Measurements from ENCODE around the gene NELL2. TPM values are rescaled to one million over a fixed set of nuclear protein-coding genes. Genes with fewer than 3 reads are reported as not detected.

Gene NELL2
- total and polyA plus RNA-seq, 10 of the 15 experiments (the other 5 are each of a cell fraction or from before 2014, with no cell fraction given) = 0.27 to 2.3 (median 0.76) TPM

DNA sequence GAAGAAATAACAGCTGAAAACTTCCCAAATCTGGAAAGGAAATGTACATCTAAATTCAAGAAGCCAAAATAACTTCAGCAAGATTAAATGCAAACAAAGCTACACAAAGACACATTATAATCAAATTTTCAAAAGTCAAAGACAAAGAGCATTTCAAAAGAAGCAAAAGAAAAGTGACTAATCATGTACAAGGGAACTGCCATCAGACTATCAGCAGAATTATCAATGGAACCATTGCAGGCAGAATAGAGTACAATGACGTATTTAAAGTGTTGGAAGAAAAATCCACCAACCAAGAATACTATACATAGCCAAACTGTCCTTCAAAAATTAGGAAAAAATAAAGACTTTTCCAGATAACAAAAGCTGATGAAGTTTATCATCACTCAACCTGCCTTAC, 147.5 kb downstream of the NELL2 start (continued):
- TF ChIP-seq FOS (IDR thresholded peaks at IDR 0.05; ENCODE audit: borderline replicate concordance, extremely low read depth, insufficient read length) (no peak), KDM1A (IDR thresholded peaks at IDR 0.05; ENCODE audit: borderline replicate concordance) (no peak)

DNA sequence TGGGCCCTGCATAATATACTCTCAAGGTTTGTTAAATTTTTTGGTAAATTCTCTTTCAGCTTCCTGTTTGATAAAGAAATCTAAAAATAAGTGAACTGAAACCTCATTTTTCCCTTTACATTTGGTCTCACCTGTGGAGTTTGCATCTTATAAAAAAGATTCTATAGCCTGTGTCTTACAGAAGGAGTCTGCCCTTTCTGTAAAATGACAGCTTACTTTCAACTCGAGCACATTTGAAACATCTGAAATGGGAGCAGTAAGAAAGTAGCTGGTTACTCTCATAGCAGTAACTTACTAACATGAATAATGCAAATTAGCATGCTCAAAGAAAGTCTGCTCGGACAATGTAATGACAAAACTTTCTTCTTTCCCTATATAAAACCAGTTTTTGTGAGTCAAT, 155.8 kb downstream of the NELL2 start:
- RAD21 ChIA-PET (ENCODE audit: unreplicated experiment) = no interaction called here
- intact Hi-C loops (cut with micrococcal nuclease; ENCODE audit: unreplicated experiment) (no loop called here), in situ Hi-C loops (cut with MboI) (no loop called here)
- DNase-seq (ENCODE audit: low read depth, low spot score) = no peak
- Histone ChIP-seq H3K27me3 (replicated peaks in 1 of 2; ENCODE audit: control insufficient read depth in 2 of 2, insufficient read depth in 2 of 2, low read length in 1 of 2) (no peaks in the 10 kb centered on the region), H4K20me1 (ENCODE audit: control insufficient read depth, insufficient read depth) (no peaks in the 10 kb centered on the region), H3K4me3 (no peak overlapping the region), H3K9ac (ENCODE audit: control insufficient read depth, insufficient read depth, low read length) (no peak overlapping the region), H3K4me2 (ENCODE audit: control insufficient read depth, insufficient read depth) (no peak overlapping the region), H3K9me3 (replicated peaks; ENCODE audit: control insufficient read depth, insufficient read depth, low read length) (no peaks in the 10 kb centered on the region), H2AFZ (ENCODE audit: control insufficient read depth, low read depth, low read length) (no peak overlapping the region), H3K79me2 (ENCODE audit: control insufficient read depth, insufficient read depth, low read length) (no peaks in the 10 kb centered on the region), H3K36me3 (ENCODE audit: control insufficient read depth in 2 of 2, insufficient read depth in 2 of 2, low read length in 1 of 2) (no peaks in the 10 kb centered on the region), H3K27ac (ENCODE audit: control insufficient read depth, insufficient read depth) (no peak overlapping the region), H3K4me1 (ENCODE audit: control insufficient read depth, insufficient read depth, low read length) (no peaks in the 10 kb centered on the region)
- TF ChIP-seq SPI1 (IDR thresholded peaks at IDR 0.05; ENCODE audit: borderline replicate concordance, insufficient read depth, low read depth, low read length) (no peak), SMARCA5 (IDR thresholded peaks at IDR 0.05) (no peak), CBX5 (IDR thresholded peaks at IDR 0.05; ENCODE audit: low read depth) (no peak)
- no peak for ATAC-seq
- no TSS peak for BruUV-seq (replicated peaks)
- CTCF ChIA-PET = interaction anchor here (0.6 kb wide), 1 partner anchor 341 kb away, joined by 3 read pairs; no protein-coding TSS in a partner anchor
- SMC1A ChIA-PET (ENCODE audit: uncharacterized antibody, unreplicated experiment) = interaction anchor here (1.4 kb wide), 1 partner anchor 32 kb away, joined by 4 read pairs; no protein-coding TSS in a partner anchor
- POLR2A ChIA-PET = no interaction called here
- WGBS (ENCODE audit: insufficient coverage, insufficient replicate concordance, low lambda C conversion rate, missing lambda C conversion rate) = 0% methylated on average over 2 of the region's 2 CpGs
- FAIRE-seq = no peak

DNA sequence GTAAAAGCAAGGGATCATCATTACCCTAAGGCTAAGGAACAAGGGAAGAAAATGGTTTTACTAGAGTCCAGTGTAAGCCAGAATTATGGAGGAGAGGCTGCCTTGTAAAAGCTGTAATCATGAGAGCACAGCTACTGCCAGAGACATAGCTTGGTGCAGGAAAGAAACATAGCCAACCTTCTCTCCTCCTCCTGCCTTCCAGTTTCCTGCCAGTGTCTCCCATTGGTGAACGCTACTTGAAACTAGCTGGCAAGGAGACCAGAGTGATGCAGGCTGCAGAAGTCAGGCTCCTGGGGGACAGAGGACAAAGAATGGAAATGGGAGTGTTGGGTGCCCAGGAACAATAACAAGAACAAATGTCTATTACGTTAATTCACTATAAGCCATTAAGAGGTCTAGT, 158.5 kb downstream of the NELL2 start:
- no peak for FAIRE-seq
- ChIA-PET RAD21 (ENCODE audit: unreplicated experiment) (no interaction called here), CTCF (no interaction called here), POLR2A (no interaction called here), SMC1A (ENCODE audit: uncharacterized antibody, unreplicated experiment) (interaction anchor here (0.9 kb wide), 1 partner anchor 10 kb away, joined by 4 read pairs; no protein-coding TSS in a partner anchor)
- Histone ChIP-seq H3K4me1 (ENCODE audit: control insufficient read depth, insufficient read depth, low read length) (no peaks in the 10 kb centered on the region), H2AFZ (ENCODE audit: control insufficient read depth, low read depth, low read length) (no peak overlapping the region), H3K27ac (ENCODE audit: control insufficient read depth, insufficient read depth) (no peak overlapping the region), H3K4me2 (ENCODE audit: control insufficient read depth, insufficient read depth) (no peak overlapping the region), H3K27me3 (replicated peaks in 1 of 2; ENCODE audit: control insufficient read depth in 2 of 2, insufficient read depth in 2 of 2, low read length in 1 of 2) (no peaks in the 10 kb centered on the region), H4K20me1 (ENCODE audit: control insufficient read depth, insufficient read depth) (no peaks in the 10 kb centered on the region), H3K9me3 (replicated peaks; ENCODE audit: control insufficient read depth, insufficient read depth, low read length) (no peaks in the 10 kb centered on the region), H3K9ac (ENCODE audit: control insufficient read depth, insufficient read depth, low read length) (no peak overlapping the region), H3K36me3 (ENCODE audit: control insufficient read depth in 2 of 2, insufficient read depth in 2 of 2, low read length in 1 of 2) (no peaks in the 10 kb centered on the region), H3K79me2 (ENCODE audit: control insufficient read depth, insufficient read depth, low read length) (no peaks in the 10 kb centered on the region), H3K4me3 (no peak overlapping the region)
- WGBS (ENCODE audit: insufficient coverage, insufficient replicate concordance, low lambda C conversion rate, missing lambda C conversion rate) = 57% methylated on average over 2 of the region's 2 CpGs
- no peak for ATAC-seq
- TF ChIP-seq BCL3 (IDR thresholded peaks at IDR 0.05; ENCODE audit: borderline replicate concordance, insufficient read depth, low read depth, low read length, poor library complexity, severe bottlenecking) (no peak), TAF1 (IDR thresholded peaks at IDR 0.05; ENCODE audit: borderline replicate concordance, low read depth, low read length) (no peak), KAT2A (conservative IDR thresholded peaks at IDR 0.05; ENCODE audit: control insufficient read depth, low read depth, low read length) (no peak), BACH1 (IDR thresholded peaks at IDR 0.05; ENCODE audit: borderline replicate concordance) (no peak), SRF (IDR thresholded peaks at IDR 0.05; ENCODE audit: low read depth in 2 of 2, low read length in 2 of 2) (no peak)
- DNase-seq (ENCODE audit: low read depth, low spot score) = no peak
- in situ Hi-C loops (cut with MboI) (no loop called here), intact Hi-C loops (cut with micrococcal nuclease; ENCODE audit: unreplicated experiment) (no loop called here)
- BruUV-seq (replicated peaks) = no TSS peak
